Fibroblast of skin of abdomen (primary cell): ENCODE measurements around the gene SMIM21.

Source experiments
- DNase-seq: peaks from one replicate; pipeline ENCODE4 v3.0.0-alpha.2; 2013

The SMIM21 gene

DNA sequence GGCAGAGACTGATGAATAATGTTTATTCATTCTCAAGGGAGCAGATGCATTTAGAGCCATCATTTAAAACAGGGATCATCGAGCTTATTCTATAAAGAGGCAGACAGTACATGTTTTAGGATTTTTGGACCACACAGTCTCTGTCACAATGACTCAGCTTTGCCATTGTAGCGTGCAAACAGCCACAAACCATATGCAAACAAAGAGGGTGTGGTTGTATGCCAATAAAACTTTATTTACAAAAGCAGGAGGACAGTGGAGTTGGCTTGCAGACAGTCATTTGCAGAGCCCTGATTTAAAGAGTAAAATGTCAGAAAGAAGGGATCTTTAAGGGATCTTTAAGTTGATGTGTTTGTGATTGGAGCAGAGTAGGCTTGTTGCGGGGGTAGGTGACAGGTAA, 51.5 kb downstream of the SMIM21 start:
- no peak for DNase-seq

DNA sequence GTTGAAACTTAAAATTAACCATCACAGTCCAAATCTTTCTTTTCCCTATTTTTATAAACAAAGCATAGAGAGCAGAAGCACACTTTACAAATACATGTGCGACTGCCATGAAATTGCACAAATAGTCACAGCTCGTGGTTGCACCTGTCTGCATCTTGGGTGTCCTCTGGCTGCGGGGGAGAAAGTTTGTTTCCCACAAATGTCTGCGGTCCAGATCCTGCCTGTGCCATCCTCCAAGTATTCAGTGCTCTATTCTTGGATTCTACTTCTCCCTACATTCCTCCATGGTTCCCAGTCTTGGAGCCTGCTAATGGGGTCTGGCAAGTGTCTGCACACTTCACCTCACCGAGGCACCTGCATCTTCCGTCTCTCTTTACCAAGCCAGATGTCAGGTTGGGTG, 52.2 kb downstream of the SMIM21 start:
- DNase-seq, result no peak

DNA sequence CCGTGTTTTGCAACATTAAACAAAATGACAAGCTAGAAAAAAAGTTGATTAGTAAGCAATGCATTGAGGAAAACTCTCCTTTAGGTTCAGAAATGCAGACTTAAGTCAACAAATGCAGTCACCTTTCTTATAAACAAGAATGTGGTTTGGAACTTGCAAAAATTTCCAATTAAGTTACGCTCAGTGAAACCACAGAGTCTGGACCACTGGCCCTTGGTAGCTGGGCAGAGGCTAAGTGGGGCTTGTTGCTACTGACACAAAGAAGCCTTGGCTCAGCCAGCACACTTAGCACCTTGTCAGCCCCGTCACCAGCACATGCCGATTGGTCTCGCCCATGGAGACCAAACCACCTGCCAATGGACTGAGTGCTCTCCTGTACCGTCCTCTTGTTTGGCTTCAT, 53.0 kb downstream of the SMIM21 start:
- no peak for DNase-seq

DNA sequence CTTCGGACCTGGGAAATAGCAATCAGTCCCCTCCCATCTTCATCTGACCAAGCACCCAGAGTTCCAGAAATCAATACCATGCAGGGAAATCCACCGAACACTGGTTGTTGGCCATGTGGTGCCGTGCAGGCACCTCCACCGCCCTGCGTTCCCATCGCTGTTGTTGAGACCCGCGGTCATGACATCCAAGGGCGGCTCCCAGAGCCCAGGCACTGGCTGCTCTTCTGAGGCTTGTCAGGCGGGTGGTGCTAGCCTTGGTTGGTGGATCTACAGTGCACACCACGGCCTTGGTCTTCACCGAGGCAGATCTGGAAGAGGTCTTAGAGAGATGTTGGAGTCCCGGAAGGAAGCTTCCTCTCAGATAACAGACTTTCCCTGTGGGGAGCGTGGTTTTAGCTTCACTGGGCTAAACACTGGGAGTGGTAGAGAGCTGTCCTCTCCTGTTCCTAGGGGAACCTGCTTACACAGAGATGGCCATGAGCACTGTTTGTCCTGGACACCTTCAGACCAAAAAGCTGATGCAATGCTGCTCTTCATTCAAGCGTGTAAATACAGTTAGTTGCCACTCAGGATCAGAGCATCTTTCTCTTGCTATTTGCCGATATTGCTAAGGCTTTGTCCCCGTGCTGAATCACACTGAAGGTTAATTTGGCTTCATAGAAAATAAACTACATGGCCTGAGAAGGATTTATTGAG, 58.3 kb downstream of the SMIM21 start:
- DNase-seq, result no peak

DNA sequence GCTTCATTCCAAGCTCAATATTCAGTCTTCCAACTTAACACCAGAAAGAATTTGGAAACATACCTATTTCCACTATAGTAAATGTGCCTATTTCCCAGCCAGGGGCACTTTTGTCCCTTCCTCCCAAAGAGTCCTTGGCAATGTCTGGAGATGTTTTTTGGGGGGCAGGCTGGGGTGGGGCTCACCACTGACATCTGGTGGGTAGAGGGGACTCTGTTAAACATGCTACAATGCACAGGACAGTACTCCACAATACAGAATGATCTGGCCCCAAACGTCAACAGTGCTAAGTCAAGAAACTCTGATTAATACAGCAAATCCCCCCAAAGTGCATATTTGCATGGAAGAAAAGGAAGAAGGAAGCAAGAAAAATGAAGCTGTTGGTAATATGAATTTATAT, 61.7 kb downstream of the SMIM21 start:
- no peak for DNase-seq

DNA sequence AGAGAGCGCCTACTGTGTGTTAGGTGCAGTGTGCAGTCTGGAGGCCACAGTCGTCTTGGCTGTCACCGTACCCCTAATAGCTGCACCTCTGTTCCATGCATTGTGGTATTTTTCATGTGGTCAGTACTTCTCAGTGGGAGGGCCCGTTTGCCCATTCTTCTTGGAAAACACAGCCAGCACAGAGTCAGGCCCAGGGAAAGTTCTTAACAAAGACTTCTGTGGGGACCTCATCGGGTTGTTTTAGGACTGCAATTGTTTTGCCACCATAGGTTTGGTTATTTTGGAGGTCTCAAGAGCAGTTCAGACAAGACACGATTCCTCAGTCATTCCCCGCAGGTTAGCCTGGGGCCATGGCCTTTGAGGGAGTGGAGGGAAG, 62.3 kb downstream of the SMIM21 start:
- no peak for DNase-seq

DNA sequence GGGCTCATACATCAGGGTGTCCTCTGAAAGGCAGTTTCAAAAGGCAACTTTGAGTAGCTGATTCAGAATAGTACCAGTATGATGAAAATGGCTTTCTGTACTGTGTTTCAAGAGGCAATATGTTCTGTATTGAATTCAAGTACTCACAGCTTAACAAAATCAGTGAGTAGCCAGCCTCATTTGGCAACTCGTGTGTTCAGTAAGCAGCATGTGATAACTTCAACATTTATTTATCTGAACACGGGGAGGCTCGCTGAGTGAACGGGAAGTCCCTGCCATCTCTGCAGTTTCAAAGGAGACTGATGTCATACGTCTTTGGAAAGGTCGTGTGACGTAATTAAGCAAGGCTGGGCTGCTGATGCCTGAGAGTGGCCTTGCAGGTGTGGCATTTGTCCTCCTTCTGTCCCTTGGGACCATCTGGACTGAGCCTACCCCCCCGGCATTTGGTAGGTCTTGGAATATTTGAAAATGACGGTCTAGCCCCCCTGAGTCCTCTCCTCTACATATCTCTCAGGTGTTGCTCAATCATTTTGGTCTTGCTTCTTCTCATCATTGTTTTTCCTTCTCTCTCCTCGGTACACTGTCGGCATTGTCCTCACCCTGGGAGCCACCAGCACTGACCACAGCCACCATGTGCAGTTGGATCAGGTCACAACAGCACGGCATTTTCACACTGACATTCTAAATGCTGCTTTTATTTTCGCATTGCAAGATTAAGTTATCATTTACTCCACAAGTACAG, 62.8 kb downstream of the SMIM21 start:
- DNase-seq, result no peak

DNA sequence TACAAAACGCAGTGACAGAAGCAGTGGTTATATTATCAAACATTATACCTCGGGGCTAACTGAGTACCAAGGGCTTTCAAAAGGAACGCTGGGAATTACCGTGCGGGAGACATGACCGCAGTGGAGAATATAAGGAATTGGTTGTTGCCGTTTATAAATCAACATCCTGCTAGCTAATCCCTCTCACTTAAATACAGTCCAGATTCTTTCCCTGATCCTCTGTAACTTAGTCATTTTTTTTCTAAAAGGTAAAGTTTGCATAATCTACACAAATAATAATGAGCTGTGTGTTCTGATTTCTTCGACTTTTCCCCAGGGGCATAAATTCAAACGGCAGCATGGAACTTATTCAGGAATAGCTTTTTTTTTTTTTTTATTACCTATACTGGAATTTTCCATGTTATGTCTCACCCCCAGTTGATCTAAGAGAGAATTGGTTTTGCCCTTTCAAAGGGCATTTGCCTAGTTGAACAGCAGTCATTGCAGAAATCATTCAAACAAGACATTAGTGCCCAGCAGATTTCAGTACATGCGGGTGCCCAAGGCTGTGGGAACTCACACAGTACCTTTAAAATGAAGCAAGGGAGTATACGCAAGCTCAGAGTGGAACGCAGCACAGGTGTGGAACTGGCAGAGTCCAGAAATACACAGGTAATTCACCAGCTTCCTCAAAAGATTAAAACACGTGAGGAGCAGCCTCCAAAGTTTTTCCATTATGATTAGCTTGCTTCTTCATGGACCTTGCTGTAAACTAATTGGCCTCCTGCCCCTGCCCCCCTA, 63.9 kb downstream of the SMIM21 start:
- no peak for DNase-seq

DNA sequence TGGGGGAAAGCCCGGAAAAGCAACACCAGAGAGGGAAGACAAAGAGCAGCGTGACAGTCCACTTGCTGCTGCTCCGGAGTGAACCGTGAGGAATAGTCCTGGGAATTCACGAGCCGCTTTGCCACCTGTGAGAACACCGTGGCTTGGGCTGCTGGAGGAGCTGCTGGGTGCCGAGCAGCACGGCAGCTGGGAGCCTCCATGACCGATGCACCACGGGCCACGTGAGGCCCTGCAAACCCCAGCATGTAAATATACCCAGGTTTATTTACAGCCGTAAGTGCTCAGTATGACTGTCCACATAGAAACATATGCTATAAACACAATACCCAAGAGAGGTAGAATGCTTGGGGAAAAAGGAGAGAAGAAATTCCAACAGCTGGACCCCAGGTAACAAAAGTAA, 65.1 kb downstream of the SMIM21 start:
- no peak for DNase-seq

DNA sequence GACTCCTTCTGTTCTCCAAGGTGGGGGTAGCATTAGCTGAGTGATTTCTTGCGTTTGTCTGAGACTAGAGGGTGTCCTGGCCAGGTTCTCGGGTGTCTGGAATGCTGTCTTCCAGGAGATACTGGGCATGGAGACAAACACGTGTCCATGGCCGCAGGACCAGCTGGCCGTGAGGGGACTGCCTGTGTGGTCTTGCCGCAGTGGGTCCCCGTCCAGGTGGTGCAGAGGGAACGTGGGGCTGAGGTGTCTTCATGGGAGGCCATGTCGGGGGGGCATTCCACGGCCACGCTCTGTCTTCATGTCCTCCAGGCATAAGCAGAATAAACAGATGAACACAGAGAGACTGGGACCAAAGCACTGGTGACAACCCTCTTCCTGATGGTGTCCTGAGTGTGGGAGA, 66.6 kb downstream of the SMIM21 start:
- no peak for DNase-seq

DNA sequence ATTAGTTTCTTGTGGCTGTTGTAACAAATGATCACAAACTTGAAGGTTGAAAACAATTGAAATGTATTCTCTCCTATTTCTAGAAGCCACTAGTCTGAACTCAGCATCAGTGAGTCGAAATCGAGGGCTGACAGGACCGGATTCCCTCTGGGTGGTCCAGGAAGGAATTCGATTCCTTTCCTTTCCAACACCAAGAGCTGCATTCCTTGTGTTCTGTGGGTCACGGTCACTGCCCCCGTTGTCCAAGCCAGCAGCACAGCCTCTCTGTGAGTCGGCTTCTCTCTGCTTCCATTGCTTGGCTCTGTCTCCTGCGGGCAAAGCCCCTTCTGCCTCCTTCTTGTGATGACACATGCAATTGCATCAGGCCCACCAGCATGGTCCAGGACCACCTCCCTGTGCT, 67.3 kb downstream of the SMIM21 start:
- no peak for DNase-seq
